Measurements from ENCODE around the gene HP.

Gene HP

DNA sequence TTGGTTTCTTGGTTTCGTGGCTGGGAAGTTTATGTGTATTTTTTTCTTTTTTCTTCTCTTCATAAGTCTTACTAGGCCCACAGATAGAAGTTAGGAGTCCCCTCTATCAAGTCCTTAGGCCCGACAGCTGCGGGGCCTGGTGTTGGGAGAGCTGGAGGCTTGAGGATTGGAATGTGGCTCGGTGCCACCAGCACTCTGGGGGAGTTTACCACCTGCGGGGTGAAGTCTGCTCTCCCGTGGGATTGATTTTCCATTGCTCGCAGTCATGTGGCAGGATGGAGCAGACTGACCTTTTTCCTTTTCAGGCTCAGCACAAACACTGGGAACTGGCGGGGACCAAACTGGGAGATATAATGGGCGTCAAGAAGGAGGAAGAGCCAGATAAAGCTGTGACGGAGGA is 46.9 kb downstream of the HP start:
- DNase-seq (ENCODE audit: insufficient read length, low spot score) = no peak
- TF ChIP-seq POU2F2 (IDR thresholded peaks at IDR 0.05; ENCODE audit: low read depth, low read length) (no peak), PAX5 (IDR thresholded peaks at IDR 0.05; ENCODE audit: insufficient read depth, low read length, severe bottlenecking) (no peak), TAF1 (IDR thresholded peaks at IDR 0.05; ENCODE audit: low read depth, low read length) (no peak), POLR2A (IDR thresholded peaks at IDR 0.05; ENCODE audit: low read depth, low read length) (no peak), POLR2AphosphoS5 (IDR thresholded peaks at IDR 0.05; ENCODE audit: low read depth, low read length) (no peak), SPI1 (IDR thresholded peaks at IDR 0.05; ENCODE audit: low read depth, low read length) (no peak)
- no peak for FAIRE-seq

DNA sequence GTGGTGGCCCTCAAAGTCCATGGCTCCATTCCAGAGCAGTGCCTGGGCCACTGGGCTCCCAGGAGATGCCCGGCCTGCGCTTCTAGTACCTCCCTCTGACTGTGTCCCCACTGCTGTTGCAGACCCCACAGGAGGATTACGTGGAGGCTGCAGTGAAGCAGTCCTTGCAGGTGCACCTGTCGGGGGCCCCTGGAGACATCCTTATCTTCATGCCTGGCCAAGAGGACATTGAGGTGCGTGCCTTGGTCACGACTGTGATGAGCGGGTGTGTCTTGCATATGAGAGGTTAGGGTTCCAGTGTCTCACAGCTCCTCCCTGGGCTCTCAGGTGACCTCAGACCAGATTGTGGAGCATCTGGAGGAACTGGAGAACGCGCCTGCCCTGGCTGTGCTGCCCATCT is 50.6 kb downstream of the HP start:
- TF ChIP-seq POLR2A (IDR thresholded peaks at IDR 0.05; ENCODE audit: low read depth, low read length) (no peak), POLR2AphosphoS5 (IDR thresholded peaks at IDR 0.05; ENCODE audit: low read depth, low read length) (no peak), TAF1 (IDR thresholded peaks at IDR 0.05; ENCODE audit: low read depth, low read length) (no peak), POU2F2 (IDR thresholded peaks at IDR 0.05; ENCODE audit: low read depth, low read length) (no peak), SPI1 (IDR thresholded peaks at IDR 0.05; ENCODE audit: low read depth, low read length) (no peak), PAX5 (IDR thresholded peaks at IDR 0.05; ENCODE audit: insufficient read depth, low read length, severe bottlenecking) (no peak)
- FAIRE-seq (no peak), DNase-seq (ENCODE audit: insufficient read length, low spot score) (no peak)

DNA sequence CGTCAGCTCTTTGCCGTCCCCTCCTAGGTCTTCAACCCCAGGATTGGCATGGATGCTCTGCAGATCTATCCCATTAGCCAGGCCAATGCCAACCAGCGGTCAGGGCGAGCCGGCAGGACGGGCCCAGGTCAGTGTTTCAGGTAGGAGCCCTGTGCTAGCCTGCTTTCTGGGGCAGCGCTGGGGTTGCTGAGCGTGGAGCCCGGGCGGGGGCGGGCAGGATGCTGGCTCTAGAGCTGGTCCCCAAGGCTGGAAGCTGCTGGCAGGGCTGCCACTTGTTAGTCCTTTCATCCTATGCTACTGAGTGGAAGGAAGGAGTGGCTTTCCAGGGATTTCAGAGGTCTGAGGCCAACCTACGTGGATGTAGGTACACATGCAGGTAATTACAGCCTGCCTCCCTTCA is 51.7 kb downstream of the HP start:
- DNase-seq (ENCODE audit: insufficient read length, low spot score) (no peak), FAIRE-seq (no peak)

DNA sequence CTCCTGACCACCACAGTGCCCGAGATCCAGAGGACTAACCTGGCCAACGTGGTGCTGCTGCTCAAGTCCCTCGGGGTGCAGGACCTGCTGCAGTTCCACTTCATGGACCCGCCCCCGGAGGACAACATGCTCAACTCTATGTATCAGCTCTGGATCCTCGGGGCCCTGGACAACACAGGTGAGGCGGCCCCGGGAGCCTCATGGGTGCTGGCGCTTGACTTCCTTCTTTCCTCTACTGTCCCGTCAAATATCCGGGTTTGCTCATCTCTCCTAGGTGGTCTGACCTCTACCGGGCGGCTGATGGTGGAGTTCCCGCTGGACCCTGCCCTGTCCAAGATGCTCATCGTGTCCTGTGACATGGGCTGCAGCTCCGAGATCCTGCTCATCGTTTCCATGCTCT is 53.1 kb downstream of the HP start:
- TF ChIP-seq POLR2AphosphoS5 (IDR thresholded peaks at IDR 0.05; ENCODE audit: low read depth, low read length) = no peak
- no peak for TF ChIP-seq PAX5 (IDR thresholded peaks at IDR 0.05; ENCODE audit: insufficient read depth, low read length, severe bottlenecking)
- TF ChIP-seq TAF1 (IDR thresholded peaks at IDR 0.05; ENCODE audit: low read depth, low read length) = no peak
- TF ChIP-seq POU2F2 (IDR thresholded peaks at IDR 0.05; ENCODE audit: low read depth, low read length) = no peak
- no peak for TF ChIP-seq SPI1 (IDR thresholded peaks at IDR 0.05; ENCODE audit: low read depth, low read length)
- FAIRE-seq = no peak
- no peak for DNase-seq (ENCODE audit: insufficient read length, low spot score)

More for the DNA sequence above, 51.7 kb downstream of the HP start:
- no peak for TF ChIP-seq PAX5 (IDR thresholded peaks at IDR 0.05; ENCODE audit: insufficient read depth, low read length, severe bottlenecking)
- TF ChIP-seq POLR2A (IDR thresholded peaks at IDR 0.05; ENCODE audit: low read depth, low read length) = no peak
- no peak for TF ChIP-seq POLR2AphosphoS5 (IDR thresholded peaks at IDR 0.05; ENCODE audit: low read depth, low read length)
- TF ChIP-seq SPI1 (IDR thresholded peaks at IDR 0.05; ENCODE audit: low read depth, low read length) = no peak
- TF ChIP-seq POU2F2 (IDR thresholded peaks at IDR 0.05; ENCODE audit: low read depth, low read length) = no peak
- no peak for TF ChIP-seq TAF1 (IDR thresholded peaks at IDR 0.05; ENCODE audit: low read depth, low read length)

DNA sequence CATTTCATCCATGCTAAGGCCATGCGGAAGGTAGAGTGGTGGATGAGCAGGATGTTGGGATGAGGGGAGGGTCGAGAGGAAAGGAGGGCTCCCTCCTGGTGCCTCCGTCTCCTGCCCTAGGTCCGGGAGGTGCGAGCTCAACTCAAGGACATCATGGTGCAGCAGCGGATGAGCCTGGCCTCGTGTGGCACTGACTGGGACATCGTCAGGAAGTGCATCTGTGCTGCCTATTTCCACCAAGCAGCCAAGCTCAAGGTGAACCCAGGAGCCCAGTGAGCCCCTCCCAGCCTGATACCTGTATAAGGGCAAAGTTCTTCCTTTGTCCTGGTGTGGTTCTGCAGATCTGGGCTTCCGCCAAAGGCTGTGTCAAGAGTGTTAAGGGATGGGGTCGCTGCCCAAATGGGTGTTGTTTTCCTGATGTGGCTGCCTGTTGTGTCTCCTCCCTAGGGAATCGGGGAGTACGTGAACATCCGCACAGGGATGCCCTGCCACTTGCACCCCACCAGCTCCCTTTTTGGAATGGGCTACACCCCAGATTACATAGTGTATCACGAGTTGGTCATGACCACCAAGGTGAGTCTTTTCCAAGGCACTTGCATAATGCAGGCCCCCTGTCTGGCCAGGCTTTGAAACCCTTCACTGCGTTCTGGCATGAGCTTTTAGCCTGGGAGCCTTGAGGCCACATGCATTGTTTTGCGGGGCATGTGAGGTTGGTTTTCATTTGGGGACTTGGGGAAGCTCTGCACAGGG is 54.2 kb downstream of the HP start:
- FAIRE-seq (no peak), DNase-seq (ENCODE audit: insufficient read length, low spot score) (no peak)
- no peak for TF ChIP-seq POLR2AphosphoS5 (IDR thresholded peaks at IDR 0.05; ENCODE audit: low read depth, low read length)
- no peak for TF ChIP-seq POLR2A (IDR thresholded peaks at IDR 0.05; ENCODE audit: low read depth, low read length)
- no peak for TF ChIP-seq TAF1 (IDR thresholded peaks at IDR 0.05; ENCODE audit: low read depth, low read length)
- TF ChIP-seq SPI1 (IDR thresholded peaks at IDR 0.05; ENCODE audit: low read depth, low read length) = no peak
- TF ChIP-seq PAX5 (IDR thresholded peaks at IDR 0.05; ENCODE audit: insufficient read depth, low read length, severe bottlenecking) = no peak
- TF ChIP-seq POU2F2 (IDR thresholded peaks at IDR 0.05; ENCODE audit: low read depth, low read length) = no peak

DNA sequence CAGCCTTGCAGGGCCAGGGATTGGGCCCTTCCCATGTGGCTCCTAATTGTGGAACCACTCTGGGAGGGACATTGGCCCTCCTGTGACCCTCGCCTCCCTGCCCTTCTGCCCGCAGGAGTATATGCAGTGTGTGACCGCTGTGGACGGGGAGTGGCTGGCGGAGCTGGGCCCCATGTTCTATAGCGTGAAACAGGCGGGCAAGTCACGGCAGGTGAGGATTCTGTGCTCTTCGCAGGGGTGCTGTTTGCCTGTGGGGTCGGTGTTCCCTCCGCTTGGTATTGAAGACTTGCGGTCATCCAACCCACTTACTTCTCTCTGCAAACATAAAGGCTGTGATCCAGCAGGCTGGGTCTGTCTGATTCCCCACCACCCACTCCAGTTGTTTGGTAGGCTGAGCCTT is 55.0 kb downstream of the HP start:
- TF ChIP-seq POU2F2 (IDR thresholded peaks at IDR 0.05; ENCODE audit: low read depth, low read length) (no peak), POLR2A (IDR thresholded peaks at IDR 0.05; ENCODE audit: low read depth, low read length) (no peak), TAF1 (IDR thresholded peaks at IDR 0.05; ENCODE audit: low read depth, low read length) (no peak), POLR2AphosphoS5 (IDR thresholded peaks at IDR 0.05; ENCODE audit: low read depth, low read length) (no peak), PAX5 (IDR thresholded peaks at IDR 0.05; ENCODE audit: insufficient read depth, low read length, severe bottlenecking) (no peak), SPI1 (IDR thresholded peaks at IDR 0.05; ENCODE audit: low read depth, low read length) (no peak)
- FAIRE-seq (no peak), DNase-seq (ENCODE audit: insufficient read length, low spot score) (no peak)

DNA sequence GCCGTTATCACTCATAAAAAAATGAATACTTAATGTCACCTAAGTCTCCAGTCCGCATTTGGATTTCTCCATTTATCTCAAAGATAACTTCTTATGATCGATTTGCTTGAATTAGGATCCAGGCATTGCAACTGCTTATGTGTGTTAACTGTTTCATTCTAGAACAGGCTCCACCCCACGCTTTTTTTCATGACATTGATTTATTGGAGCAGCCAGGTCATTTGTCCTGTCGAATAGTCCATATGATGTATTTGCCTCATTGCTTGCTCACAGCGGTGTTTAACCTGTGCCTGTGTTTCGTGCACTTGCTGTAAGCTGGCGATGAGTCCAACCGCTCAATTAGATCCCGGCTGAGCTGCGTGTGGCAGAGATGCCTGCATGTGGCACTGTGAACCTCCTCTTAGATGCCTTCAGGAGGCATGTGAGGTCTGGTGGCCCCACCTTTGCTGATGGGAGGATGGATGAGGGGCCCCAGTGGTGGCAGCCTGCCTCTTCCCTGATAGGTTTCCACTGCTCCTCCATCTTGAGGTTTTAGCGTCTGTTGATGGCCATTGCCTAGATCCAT is 55.7 kb downstream of the HP start:
- FAIRE-seq (no peak), DNase-seq (ENCODE audit: insufficient read length, low spot score) (no peak)
- TF ChIP-seq PAX5 (IDR thresholded peaks at IDR 0.05; ENCODE audit: insufficient read depth, low read length, severe bottlenecking) (no peak), POLR2AphosphoS5 (IDR thresholded peaks at IDR 0.05; ENCODE audit: low read depth, low read length) (no peak)
